HG03575 (cell line): ENCODE data around the gene CALHM1.
"Not testable (repeated sequence)": the region's sequence is repeated elsewhere in the genome, so short reads cannot be mapped to it uniquely, and the experiment has no call there.

Experiments
- ATAC-seq: cut with Tn5 transposase; IDR thresholded peaks from one replicate; pipeline ENCODE4 v1.9.1; 2021; ENCODE audit not compliant: unreplicated experiment, insufficient number of reproducible peaks, low FRiP score; ENCODE audit errors: extremely low read depth

The CALHM1 gene

DNA sequence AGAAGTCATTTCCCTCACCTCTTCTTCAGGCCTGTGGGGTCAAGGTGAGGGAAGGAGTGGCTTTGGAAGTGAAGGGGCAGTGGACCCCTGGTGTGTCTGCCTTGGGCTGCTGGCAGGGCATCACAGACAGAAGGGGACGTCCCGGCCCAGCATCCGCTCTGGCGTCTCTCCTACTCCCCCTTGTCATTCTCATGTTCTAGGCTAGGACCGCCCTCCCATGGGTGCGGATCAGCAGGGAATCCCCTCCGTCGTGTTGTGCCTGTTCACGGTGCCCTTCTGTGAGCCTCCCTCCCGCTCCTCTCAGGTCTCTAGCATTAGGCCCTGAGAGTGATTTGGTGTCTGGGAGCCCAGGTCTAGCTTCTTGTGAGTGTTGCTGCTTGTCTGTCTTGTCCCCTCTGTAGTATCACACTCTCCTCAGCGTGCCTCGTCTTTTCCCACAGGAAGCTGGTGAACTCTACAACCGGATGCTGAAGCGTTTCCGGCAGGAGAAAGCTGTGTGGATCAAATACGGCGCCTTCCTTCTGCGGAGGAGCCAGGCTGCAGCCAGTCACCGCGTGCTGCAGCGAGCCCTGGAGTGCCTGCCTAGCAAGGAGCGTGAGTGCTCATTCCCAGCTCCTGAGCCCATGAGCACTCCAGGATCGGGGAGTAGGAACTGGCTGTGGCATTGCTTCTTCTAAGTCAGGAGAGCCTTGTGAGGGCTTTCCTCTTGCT is 15.1 kb downstream of the CALHM1 start:
- ATAC-seq = no peak

GRCh38 chr10:103442031-103442461 is 16.7 kb downstream of the CALHM1 start:
- no peak for ATAC-seq

GRCh38 chr10:103441611-103442010 is 17.1 kb downstream of the CALHM1 start:
- no peak for ATAC-seq

DNA sequence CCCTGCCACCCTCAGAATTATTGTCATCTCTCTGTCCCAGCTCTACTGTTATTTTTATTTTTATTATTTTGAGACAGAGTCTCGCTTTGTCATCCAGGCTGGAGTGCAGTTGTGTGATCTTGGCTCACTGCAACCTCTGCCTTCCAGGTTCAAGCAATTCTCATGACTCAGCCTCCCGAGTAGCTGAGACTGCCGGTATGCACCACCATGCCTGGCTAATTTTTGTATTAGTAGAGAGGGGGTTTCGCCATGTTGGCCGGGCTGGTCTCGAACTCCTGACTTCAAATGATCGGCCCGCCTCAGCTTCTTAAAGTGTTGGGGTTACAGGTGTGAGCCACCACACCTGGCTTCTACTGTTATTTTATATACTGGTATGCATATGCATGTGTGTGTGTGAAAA is 17.5 kb downstream of the CALHM1 start:
- no peak for ATAC-seq

GRCh38 chr10:103440416-103440815 is 18.3 kb downstream of the CALHM1 start:
- no peak for ATAC-seq

DNA sequence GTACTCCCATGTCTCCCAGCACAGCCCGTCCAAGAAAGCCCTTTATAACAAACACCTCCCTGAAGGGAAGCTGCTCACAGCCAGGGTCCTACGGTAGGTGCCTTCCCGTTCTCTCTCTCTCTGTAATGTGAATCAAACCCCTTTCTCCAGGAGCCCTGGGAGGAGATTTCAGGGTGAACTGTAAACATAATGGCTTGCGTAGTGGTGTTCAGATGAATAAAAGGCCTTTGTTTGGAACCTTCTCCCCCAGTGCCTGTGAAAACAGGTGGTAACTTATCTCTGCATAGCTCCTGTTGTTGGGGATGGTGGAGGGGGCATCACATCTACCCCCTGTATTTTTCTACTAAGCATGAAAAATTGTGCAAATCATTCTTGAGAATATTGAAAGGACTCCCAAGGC is 18.9 kb downstream of the CALHM1 start:
- no peak for ATAC-seq

DNA sequence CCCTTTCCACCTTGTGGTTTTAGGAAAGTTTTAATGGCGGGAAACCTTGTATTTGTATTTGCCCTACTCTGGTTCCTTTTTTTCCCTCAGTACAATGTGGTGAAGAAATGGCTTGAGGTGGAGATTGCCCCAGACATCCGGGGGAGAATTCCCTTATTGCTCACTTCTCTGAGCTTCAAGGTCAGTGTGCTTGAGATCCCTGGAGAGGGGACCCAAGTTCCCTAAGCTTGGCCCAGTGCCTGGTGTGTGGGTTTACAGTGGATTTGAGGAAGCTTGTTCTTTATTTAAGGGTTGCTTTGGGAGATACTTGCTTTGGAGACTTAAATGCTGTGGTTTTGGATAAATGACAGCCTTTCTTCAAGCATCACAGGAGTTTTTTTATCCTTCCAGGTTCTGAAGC is 24.8 kb downstream of the CALHM1 start:
- no peak for ATAC-seq

- ATAC-seq = no peak
Observed at GRCh38 chr10:103431902-103432301, 26.8 kb downstream of the CALHM1 start.

- no peak for ATAC-seq
Observed at GRCh38 chr10:103429647-103430046, 29.1 kb downstream of the CALHM1 start.

DNA sequence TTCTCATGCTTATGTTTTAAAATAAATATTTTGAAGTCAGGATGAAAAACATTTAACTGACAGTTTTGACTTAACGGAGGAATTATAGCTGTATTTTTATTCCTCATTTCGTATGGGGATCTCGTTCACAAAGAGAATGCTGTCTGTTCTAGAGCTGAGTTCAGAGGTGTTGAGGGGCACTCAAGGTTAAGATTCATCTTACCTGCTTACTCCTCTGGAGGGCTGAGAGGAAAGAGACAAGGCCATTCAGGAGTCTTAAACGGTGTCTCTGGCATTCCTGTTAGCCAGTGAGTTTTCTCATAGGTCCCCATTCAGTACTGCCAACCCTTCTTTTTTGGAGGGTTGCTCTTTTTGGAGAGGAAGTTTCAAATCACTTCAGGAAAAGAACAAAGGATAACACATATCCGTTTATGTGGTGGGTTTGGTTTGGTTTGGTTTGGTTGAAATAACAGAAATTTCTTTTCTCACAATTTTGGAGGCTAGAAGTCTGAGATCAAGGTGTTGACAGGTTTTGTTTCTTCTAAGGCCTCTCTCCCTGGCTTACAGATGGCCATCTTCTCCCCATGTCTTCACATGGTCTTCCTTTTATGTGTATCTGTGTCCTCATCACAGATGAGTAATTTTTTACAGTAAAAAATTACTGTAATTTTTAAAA is 29.6 kb downstream of the CALHM1 start:
- ATAC-seq = no peak

DNA sequence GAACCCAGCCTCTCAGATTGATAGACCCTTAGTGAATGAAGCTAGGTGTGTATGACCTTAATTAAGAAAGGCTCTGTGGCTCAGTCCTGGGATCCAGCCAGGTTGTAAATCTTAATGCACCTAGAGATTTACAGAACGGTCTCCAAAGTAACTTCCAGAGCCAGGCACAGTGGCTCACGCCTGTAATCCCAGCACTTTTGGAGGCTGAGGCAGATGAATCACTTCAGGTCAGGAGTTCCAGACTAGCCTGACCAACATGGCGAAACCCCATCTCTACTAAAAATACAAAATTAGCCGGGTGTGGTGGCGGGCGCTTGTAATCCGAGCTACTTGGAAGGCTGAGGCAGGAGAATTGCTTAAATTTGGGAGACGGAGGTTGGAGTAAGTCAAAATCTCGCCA is 30.8 kb downstream of the CALHM1 start:
- ATAC-seq = no peak

DNA sequence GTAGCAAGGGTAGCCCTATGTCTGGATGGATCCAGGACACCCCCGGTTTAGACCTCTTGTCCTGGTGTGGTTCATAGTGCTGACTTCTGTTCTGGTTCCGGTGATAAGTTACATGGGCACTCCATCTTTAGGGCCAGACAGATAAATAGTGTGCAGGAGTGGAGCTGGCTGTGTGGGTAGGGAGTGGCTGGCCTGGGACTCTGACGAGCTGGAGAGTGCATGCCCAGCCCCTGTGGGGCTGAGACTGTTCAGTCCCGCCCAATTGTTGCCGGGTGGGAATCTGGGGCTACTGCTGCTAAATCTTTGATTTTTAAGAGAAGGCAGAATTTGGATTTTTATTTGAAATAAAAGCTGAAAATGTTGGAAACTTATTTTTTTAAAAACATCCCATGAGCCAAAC is 35.0 kb downstream of the CALHM1 start:
- no peak for ATAC-seq

DNA sequence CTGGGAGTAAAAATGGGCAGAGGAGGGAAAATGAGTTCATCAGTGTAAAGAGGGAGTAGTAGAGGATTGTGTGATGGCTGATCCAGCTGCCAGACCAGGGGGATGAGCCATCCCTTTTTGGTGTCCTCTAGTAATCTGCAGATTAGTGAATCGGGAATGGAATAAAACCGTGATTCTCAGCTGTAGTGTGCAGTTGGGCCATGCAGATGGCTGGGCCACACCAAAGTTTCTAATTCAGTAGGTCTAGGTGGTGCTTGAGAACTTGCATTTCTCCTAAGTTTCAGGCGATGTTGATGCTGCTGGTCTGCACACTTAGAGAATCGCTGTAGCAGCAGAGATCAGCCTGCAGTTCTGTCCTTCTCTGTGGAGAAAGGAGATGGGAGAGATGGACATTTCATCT is 39.6 kb downstream of the CALHM1 start:
- ATAC-seq = no peak

- no peak for ATAC-seq
Observed at GRCh38 chr10:103417601-103418000, 41.1 kb downstream of the CALHM1 start.

DNA sequence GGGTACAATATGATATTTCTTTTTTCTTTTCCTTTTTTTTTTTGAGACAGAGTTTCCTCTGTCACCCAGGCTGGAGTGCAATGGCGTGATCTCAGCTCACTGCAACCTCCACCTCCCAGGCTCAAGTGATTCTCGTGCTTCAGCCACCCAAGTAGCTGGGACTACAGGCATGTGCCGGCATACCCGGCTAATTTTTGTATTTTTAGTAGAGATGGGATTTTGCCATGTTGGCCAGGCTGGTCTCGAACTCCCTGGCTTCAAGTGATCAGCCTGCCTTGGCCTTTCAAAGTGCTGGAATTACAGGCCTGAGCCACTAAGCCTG is 41.6 kb downstream of the CALHM1 start:
- not testable (repeated sequence) for ATAC-seq

DNA sequence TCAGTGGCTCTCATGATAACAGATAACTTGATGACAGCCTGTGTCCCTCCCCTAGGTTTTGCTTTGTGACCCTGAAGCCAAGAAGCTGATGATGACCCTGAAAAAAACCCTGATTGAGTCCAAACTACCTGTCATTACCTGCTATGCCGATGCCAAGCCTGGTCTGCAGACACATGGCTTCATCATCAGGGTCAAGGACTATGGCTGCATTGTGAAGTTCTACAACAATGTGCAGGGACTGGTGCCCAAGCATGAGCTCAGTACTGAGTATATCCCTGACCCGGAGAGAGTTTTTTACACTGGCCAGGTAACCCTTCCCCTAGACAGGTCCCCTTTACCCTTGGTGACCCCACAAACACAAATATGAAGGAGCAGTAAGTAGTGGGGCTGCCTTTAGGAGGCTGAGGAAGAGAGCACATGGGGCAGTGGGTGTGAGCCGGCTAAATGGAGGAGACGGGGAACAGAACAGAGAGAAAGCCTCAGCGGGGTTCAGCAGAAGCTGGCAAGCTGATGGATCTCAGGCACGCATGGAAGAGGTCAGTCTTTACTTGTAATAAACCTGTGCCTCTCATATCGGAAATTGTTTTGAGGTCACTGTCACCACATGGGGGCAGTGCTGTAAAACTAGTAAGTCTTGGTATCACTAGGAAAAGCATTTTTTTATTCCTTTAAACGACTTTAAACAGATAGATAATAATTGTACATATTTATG is 42.1 kb downstream of the CALHM1 start:
- ATAC-seq = no peak

DNA sequence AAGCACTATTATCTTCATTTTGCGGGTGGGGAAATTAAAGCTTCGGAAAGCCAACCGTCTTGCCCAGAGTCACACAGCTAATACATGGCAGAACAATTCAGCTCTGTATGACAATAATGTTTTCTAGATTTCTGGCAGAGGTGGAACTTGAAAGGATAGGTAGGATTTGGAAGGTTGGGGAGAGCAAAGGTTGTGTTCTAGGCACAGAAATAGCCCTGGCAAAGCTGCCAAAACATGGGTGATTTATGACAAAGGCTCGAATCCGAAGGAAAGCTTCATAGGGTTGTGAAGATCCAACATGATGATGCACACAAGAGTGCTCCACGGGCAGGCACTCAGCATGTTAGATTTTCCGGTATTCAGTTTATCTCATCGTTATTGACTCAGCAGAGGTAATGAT is 43.1 kb downstream of the CALHM1 start:
- no peak for ATAC-seq

- no peak for ATAC-seq
Observed at GRCh38 chr10:103413564-103413963, 45.1 kb downstream of the CALHM1 start.
